HEK293T (cell line): ENCODE data around the gene RBBP8NL.

ENCODE experiments used
- ARNT ChIP-seq: fragments of 450-650 bp; IDR thresholded peaks from 2 replicates; pipeline ENCODE4 v1.6.1; 2017; ENCODE audit warnings: mild to moderate bottlenecking
- BHLHE40 ChIP-seq: fragments of 450-650 bp; IDR thresholded peaks from 2 replicates; pipeline ENCODE4 v1.6.1; 2016; ENCODE audit warnings: mild to moderate bottlenecking, moderate library complexity, borderline replicate concordance
- CTBP1 ChIP-seq: fragments of 450-650 bp; IDR thresholded peaks from 2 replicates; pipeline ENCODE4 v1.6.1; 2016; ENCODE audit warnings: borderline replicate concordance
- ELF4 ChIP-seq: fragments of 450-650 bp; IDR thresholded peaks from 2 replicates; pipeline ENCODE4 v1.6.1; 2017; ENCODE audit warnings: antibody characterized with exemption
- FOXA1 ChIP-seq: fragments of 450-650 bp; IDR thresholded peaks from 2 replicates; pipeline ENCODE4 v1.6.1; 2016; ENCODE audit warnings: mild to moderate bottlenecking
- FOXK2 ChIP-seq: fragments of 450-650 bp; IDR thresholded peaks from 2 replicates; pipeline ENCODE4 v1.6.1; 2016; ENCODE audit warnings: mild to moderate bottlenecking
- FOXM1 ChIP-seq: fragments of 450-650 bp; IDR thresholded peaks from 2 replicates; pipeline ENCODE4 v1.6.1; 2017; ENCODE audit warnings: mild to moderate bottlenecking, borderline replicate concordance
- HDGF ChIP-seq: fragments of 450-650 bp; IDR thresholded peaks from 2 replicates; pipeline ENCODE4 v1.6.1; 2017; ENCODE audit warnings: antibody characterized with exemption, borderline replicate concordance
- LEF1 ChIP-seq: fragments of 450-650 bp; IDR thresholded peaks from 2 replicates; pipeline ENCODE4 v1.6.1; 2017; ENCODE audit warnings: mild to moderate bottlenecking, borderline replicate concordance
- PKNOX1 ChIP-seq: fragments of 450-650 bp; IDR thresholded peaks from 2 replicates; pipeline ENCODE4 v1.6.1; 2016
- SP1 ChIP-seq: fragments of 450-650 bp; IDR thresholded peaks from 2 replicates; pipeline ENCODE4 v1.6.1; 2017
- SUZ12 ChIP-seq: fragments of 450-650 bp; IDR thresholded peaks from 2 replicates; pipeline ENCODE4 v1.6.1; 2016; ENCODE audit warnings: mild to moderate bottlenecking
- TARDBP ChIP-seq: fragments of 450-650 bp; IDR thresholded peaks from 2 replicates; pipeline ENCODE4 v1.6.1; 2016
- ZNF384 ChIP-seq: fragments of 450-650 bp; IDR thresholded peaks from 2 replicates; pipeline ENCODE4 v1.6.1; 2016

DNA sequence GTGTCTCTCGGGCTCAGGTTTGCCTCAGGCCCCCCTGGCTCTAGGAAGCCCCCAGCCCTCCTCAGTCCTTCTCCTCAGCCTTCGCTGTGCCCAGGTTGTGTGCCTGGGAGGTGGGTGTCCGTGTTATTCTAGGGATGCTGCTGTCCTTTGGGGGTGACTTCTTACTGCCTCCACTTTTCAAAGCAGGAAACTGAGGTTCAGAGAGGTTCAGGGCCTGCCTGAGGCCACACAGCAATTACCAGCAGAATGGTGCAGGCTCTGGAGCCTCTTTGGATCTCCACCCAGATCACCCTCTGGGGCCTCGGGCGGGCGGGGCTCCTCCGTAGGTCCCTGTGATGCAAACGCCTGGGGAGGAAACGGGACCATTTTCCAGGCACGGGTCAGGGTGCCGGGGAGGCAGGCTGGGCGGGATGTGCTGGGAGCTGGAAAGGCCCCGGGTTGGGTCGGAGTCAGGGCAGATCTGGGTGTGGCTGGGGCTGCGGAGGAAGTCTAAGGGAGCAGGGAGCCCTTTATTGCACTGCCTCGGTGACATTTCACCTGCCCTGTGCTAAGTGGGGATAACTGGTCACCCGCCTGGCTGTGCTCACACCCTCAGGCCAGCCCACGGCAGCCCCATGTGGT, 25.2 kb upstream of the RBBP8NL start:
- no peak for TF ChIP-seq BHLHE40
- no peak for TF ChIP-seq ARNT
- TF ChIP-seq HDGF = no peak
- no peak for TF ChIP-seq SP1
- TF ChIP-seq FOXM1 = no peak
- no peak for TF ChIP-seq ELF4
- TF ChIP-seq FOXK2 = no peak
- TF ChIP-seq LEF1 = no peak
- TF ChIP-seq TARDBP = no peak
- TF ChIP-seq FOXA1 = no peak
- TF ChIP-seq ZNF384 = no peak
- no peak for TF ChIP-seq SUZ12
- no peak for TF ChIP-seq PKNOX1
- no peak for TF ChIP-seq CTBP1
